ENCODE results near the gene PIK3R2. TPM values are rescaled to one million over a fixed set of nuclear protein-coding genes. Genes with fewer than 3 reads are reported as not detected.

PIK3R2 gene
- polyA plus RNA-seq, 6 donors from 2014 or later, result 1.2 to 5.7 (median 2.3) TPM

GRCh38 chr19:18173572-18174288, 20.8 kb downstream of the PIK3R2 start, which contains the start of gene IFI30:
IFI30 (plus strand) TSS chr19:18173813; CDS start chr19:18173842, 29 bp downstream.
- peak within 1 kb of the TSS; percentile 99 to 100 (median 99) for H3K27ac Mint-ChIP-seq
- H3K27me3 Mint-ChIP-seq, result no peaks in the 10 kb centered on the region
- ATAC-seq (ENCODE audit: low read depth in 2 of 2), result peak; percentile 53 to 62

GRCh38 chr19:18174983-18175382, 22.0 kb downstream of the PIK3R2 start:
- Mint-ChIP-seq H3K9me3 (no peaks in the 10 kb centered on the region), H3K27ac (peak overlapping the region in 3 of 6 donors; percentile 65 to 100 (median 99)), H3K27me3 (no peaks in the 10 kb centered on the region), H3K4me1 (peaks cover 54 to 89% (median 82%) of the 10 kb centered on the region in 3 donors), H3K36me3 (peaks cover 4 to 16% of the 10 kb centered on the region in 2 donors), H3K4me3 (peak overlapping the region; percentile 93 to 99 (median 96))
- DNase-seq (no peak), ATAC-seq (ENCODE audit: low read depth in 2 of 2) (no peak)

More at GRCh38 chr19:18173572-18174288, 20.8 kb downstream of the PIK3R2 start, which contains the start of gene IFI30:
- H3K4me3 Mint-ChIP-seq, result peak within 1 kb of the TSS; percentile 93 to 99 (median 96)
- no peaks in the 10 kb centered on the region for H3K9me3 Mint-ChIP-seq
- peaks cover 55 to 87% (median 84%) of the 10 kb centered on the region in 3 donors for H3K4me1 Mint-ChIP-seq
- H3K36me3 Mint-ChIP-seq, result peaks cover 4 to 16% of the 10 kb centered on the region in 2 donors
- peak; percentile 89 for DNase-seq

- no peaks in the 10 kb centered on the region for H3K27me3 Mint-ChIP-seq
- peak overlapping the region; percentile 59 to 99 (median 94) for H3K4me3 Mint-ChIP-seq
- DNase-seq, result no peak
- H3K36me3 Mint-ChIP-seq, result peaks cover 4 to 16% of the 10 kb centered on the region in 2 donors
- H3K9me3 Mint-ChIP-seq, result no peaks in the 10 kb centered on the region
- ATAC-seq (ENCODE audit: low read depth in 2 of 2), result no peak
- H3K4me1 Mint-ChIP-seq, result peaks cover 44 to 88% (median 75%) of the 10 kb centered on the region in 3 donors
- H3K27ac Mint-ChIP-seq, result peak overlapping the region in 3 of 6 donors; percentile 59 to 69 (median 61)
Measured at GRCh38 chr19:18176367-18177310, 23.7 kb downstream of the PIK3R2 start.

- peak overlapping the region in 5 of 6 donors; percentile 10 to 94 (median 54) for H3K27ac Mint-ChIP-seq
- ATAC-seq (ENCODE audit: low read depth in 2 of 2), result no peak
- no peak for DNase-seq
- H3K9me3 Mint-ChIP-seq, result no peaks in the 10 kb centered on the region
- H3K4me1 Mint-ChIP-seq, result peaks cover 26 to 74% (median 47%) of the 10 kb centered on the region in 3 donors
- H3K27me3 Mint-ChIP-seq, result no peaks in the 10 kb centered on the region
- H3K4me3 Mint-ChIP-seq, result peak overlapping the region in 7 of 8 donors; percentile 4 to 83 (median 47)
- H3K36me3 Mint-ChIP-seq, result peaks cover 4 to 16% of the 10 kb centered on the region in 2 donors
Measured at GRCh38 chr19:18179957-18180356, 27.0 kb downstream of the PIK3R2 start.

- H3K27me3 Mint-ChIP-seq, result no peaks in the 10 kb centered on the region
- H3K4me1 Mint-ChIP-seq, result peaks cover 11 to 56% (median 19%) of the 10 kb centered on the region in 3 donors
- ATAC-seq (ENCODE audit: low read depth in 2 of 2), result no peak
- no peak for DNase-seq
- H3K36me3 Mint-ChIP-seq, result no peaks in the 10 kb centered on the region
- H3K4me3 Mint-ChIP-seq, result no peak overlapping the region
- no peaks in the 10 kb centered on the region for H3K9me3 Mint-ChIP-seq
- H3K27ac Mint-ChIP-seq, result peak overlapping the region in 1 of 6 donors; percentile 92
Measured at GRCh38 chr19:18183529-18183928, 30.6 kb downstream of the PIK3R2 start.

- ATAC-seq (ENCODE audit: low read depth in 2 of 2) (no peak), DNase-seq (no peak)
- Mint-ChIP-seq H3K4me1 (peaks cover 4 to 48% (median 14%) of the 10 kb centered on the region in 3 donors), H3K9me3 (no peaks in the 10 kb centered on the region), H3K27me3 (no peaks in the 10 kb centered on the region), H3K27ac (peak overlapping the region in 3 of 6 donors; percentile 40 to 73 (median 59)), H3K4me3 (peak overlapping the region in 1 of 8 donors; percentile 64), H3K36me3 (no peaks in the 10 kb centered on the region)
Measured at GRCh38 chr19:18185538-18185937, 32.6 kb downstream of the PIK3R2 start.

- Mint-ChIP-seq H3K4me1 (peaks cover 25 to 56% (median 29%) of the 10 kb centered on the region in 3 donors), H3K4me3 (peak overlapping the region in 1 of 8 donors; percentile 65), H3K9me3 (no peaks in the 10 kb centered on the region), H3K36me3 (no peaks in the 10 kb centered on the region), H3K27me3 (no peaks in the 10 kb centered on the region), H3K27ac (peak overlapping the region in 1 of 6 donors; percentile 9)
- no peak for ATAC-seq (ENCODE audit: low read depth in 2 of 2)
- DNase-seq, result no peak
Measured at GRCh38 chr19:18190278-18190677, 37.3 kb downstream of the PIK3R2 start.

- Mint-ChIP-seq H3K36me3 (no peaks in the 10 kb centered on the region), H3K27me3 (no peaks in the 10 kb centered on the region), H3K27ac (peak overlapping the region; percentile 89 to 99 (median 98)), H3K4me1 (peaks cover 25 to 50% (median 25%) of the 10 kb centered on the region in 3 donors), H3K4me3 (peak overlapping the region; percentile 85 to 97 (median 90)), H3K9me3 (no peaks in the 10 kb centered on the region)
- DNase-seq (no peak), ATAC-seq (ENCODE audit: low read depth in 2 of 2) (no peak)
Measured at GRCh38 chr19:18191640-18192062, 38.7 kb downstream of the PIK3R2 start.

GRCh38 chr19:18192673-18193387, 39.9 kb downstream of the PIK3R2 start, which contains the start of gene MPV17L2:
MPV17L2 (plus strand) TSS chr19:18193218; CDS start chr19:18193282, 64 bp downstream.
- peak within 1 kb of the TSS; percentile 89 to 99 (median 98) for H3K27ac Mint-ChIP-seq
- peak within 1 kb of the TSS; percentile 85 to 97 (median 90) for H3K4me3 Mint-ChIP-seq
- H3K27me3 Mint-ChIP-seq, result no peaks in the 10 kb centered on the region

GRCh38 chr19:18193388-18194180, 40.6 kb downstream of the PIK3R2 start:
- DNase-seq (no peak), ATAC-seq (ENCODE audit: low read depth in 2 of 2) (no peak)
- Mint-ChIP-seq H3K9me3 (no peaks in the 10 kb centered on the region), H3K27me3 (no peaks in the 10 kb centered on the region), H3K4me3 (peak overlapping the region; percentile 85 to 97 (median 90)), H3K4me1 (peaks cover 25 to 48% (median 29%) of the 10 kb centered on the region in 3 donors), H3K36me3 (peaks cover 0 to 8% of the 10 kb centered on the region in 2 donors), H3K27ac (peak overlapping the region; percentile 70 to 99 (median 98))

More at GRCh38 chr19:18192673-18193387, 39.9 kb downstream of the PIK3R2 start, which contains the start of gene MPV17L2:
- DNase-seq (peak; percentile 99), ATAC-seq (ENCODE audit: low read depth in 2 of 2) (peak; percentile 80 to 81)
- Mint-ChIP-seq H3K9me3 (no peaks in the 10 kb centered on the region), H3K36me3 (peaks cover 0 to under 1% of the 10 kb centered on the region in 2 donors), H3K4me1 (peaks cover 25 to 47% (median 25%) of the 10 kb centered on the region in 3 donors)

- Mint-ChIP-seq H3K27me3 (no peaks in the 10 kb centered on the region), H3K36me3 (peaks cover 0 to 11% of the 10 kb centered on the region in 2 donors), H3K27ac (peak overlapping the region in 4 of 6 donors; percentile 78 to 88 (median 82)), H3K4me1 (peaks cover 25 to 45% (median 29%) of the 10 kb centered on the region in 3 donors), H3K4me3 (peak overlapping the region; percentile 85 to 97 (median 90)), H3K9me3 (no peaks in the 10 kb centered on the region)
- DNase-seq (no peak), ATAC-seq (ENCODE audit: low read depth in 2 of 2) (no peak)
Measured at GRCh38 chr19:18194181-18194530, 41.2 kb downstream of the PIK3R2 start.

Measured in naive B cell (primary cell).